HuH-7.5 (cell line): ENCODE results near the gene SUCLG2.
"Not testable (repeated sequence)": the region's sequence is repeated elsewhere in the genome, so short reads cannot be mapped to it uniquely, and the experiment has no call there.

ENCODE experiments used
- DNase-seq: peaks from one replicate; pipeline ENCODE4 v3.0.0; 2011; ENCODE audit warnings: low spot score

The SUCLG2 gene

DNA sequence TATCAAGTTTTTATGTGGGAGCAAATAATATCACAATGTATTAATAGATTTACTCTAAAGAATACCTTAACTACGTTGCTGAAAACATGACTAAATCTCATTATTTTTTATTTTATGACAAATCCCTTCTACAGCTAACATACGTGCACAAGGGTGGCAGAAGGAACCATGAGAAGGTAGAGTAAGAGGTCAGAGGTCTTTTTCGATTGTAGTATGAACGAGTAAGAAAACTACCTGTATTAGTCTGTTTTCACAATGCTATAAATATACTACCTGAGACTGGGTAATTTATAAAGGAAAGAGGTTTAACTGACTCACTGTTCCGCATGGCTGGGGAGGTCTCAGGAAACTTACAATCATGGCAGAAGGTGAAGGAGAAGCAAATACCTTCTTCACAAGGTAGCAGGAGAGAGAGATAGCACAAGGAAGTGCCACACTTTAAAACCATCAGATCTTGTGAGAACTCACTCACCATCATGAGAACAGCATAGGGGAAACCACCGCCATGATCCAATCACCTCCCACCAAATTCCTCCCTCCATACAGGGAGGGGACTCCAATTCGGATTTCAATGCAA is 95.3 kb downstream of the SUCLG2 start:
- DNase-seq, result no peak

DNA sequence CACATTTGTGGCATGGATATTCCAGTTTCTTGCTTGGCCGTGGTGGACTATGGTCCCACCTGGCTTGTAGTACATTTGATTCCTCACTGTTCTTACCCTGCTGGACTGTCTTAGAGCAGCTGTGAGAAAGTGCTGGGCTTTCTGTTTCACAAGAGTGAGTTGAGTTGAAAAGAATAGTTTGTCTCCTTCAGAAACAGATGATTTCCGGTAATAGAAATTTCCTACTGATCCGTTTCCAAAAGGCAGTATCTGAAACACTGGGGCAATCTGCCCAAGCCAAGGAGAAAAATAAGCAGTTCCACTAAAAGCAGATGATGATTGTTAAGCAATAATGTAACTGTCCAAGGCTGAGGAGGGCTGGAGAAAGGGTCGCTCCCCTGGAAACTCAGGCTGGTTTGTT is 96.0 kb downstream of the SUCLG2 start:
- DNase-seq, result no peak

DNA sequence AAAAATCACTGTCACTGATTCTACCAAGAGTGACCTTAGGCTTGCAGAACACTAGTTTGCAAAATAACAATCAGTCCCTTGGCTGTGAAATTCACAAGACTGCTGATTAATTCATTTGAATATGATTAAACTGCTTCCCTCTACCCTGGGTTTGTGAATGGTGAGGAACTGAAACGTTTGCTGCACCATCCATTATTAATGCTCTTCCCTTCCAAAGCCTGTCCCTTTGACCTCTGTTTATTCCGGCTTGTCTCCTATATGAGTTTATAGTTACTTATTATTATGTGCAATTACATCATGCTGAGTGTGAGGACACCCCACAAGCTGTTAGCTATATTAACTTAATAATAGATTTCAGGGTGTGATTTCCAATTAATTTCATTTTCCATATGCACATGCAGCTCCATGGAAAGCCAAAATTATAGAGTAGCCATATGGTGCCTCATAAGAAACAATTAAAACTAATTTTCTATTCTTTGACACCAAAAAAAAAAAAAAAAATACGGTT is 96.5 kb downstream of the SUCLG2 start:
- DNase-seq, result no peak

DNA sequence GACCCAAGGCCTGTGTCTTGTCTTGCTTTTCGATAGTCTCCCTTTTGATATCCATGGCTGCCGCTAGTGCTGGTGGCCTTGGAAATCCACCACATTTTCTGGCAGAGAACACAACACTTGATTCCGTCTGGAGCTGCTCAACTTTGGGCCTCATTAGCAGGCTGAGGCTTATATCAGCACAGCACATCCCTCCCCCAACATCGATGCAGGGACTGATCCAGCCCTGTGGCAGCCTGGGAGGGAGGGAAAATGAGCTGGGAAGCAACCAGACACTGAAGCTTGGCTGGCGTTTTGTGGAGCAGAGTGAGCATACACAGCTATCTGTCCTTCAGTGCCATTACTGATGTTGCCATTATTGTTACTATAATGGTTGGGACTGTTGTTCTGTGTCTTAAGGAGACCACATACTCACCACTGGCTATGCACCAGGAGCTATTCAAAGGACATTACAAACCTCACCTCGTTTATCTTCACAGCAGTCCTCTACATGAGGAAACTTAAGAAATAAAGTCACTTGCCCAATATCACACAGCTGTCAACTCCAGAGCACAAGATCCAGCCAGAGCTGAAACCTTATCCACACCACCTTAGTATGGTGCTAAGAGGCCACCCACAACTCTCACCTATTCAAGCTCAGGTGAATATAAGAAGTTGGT is 102.9 kb downstream of the SUCLG2 start:
- no peak for DNase-seq

DNA sequence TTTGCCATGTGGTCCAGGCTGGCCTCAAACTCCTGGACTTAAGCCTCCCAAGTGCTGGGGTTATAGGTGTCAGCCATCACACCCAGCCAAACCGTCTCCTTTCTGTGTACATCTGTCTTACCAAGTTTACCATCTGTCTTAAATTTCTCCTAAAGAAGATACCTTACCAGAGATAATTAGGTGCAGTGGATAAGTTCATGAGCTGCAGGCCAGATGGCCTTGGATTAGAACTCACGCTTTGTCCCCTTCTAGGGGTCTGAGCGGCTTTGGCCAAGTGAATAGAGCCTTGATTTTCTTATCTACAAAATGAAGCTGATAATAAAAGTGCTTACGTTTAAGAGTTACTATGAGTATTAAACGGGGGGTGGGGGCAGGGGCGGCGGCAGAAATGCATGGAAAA is 103.9 kb downstream of the SUCLG2 start:
- no peak for DNase-seq

DNA sequence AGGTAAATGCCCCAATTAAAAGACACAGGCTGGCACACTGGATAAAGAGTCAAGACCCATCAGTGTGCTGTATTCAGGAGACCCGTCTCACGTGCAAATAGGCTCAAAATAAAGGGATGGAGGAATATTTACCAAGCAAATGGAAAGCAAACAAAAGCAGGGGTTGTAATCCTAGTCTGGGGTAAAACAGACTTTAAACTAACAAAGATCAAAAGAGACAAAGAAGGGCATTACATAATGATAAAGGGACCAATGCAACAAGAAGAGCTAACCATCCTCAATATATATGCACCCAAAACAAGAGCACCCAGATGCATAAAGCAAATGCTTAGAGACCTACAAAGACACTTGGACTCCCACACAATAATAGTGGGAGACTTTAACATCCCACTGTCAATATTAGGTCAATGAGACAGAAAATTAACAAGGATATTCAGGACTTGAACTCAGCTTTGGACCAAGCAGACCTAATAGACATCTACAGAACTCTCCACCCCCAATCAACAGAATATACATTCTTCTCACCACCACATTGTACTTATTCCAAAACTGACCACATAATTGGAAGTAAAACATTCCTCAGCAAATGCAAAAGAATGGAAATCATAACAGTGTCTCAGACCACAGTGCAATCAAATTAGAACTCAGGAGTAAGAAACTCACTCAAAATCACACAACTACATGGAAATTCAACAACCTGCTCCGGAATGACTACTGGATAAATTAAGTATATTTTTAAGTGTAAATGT is 111.7 kb downstream of the SUCLG2 start:
- DNase-seq, result not testable (repeated sequence)

DNA sequence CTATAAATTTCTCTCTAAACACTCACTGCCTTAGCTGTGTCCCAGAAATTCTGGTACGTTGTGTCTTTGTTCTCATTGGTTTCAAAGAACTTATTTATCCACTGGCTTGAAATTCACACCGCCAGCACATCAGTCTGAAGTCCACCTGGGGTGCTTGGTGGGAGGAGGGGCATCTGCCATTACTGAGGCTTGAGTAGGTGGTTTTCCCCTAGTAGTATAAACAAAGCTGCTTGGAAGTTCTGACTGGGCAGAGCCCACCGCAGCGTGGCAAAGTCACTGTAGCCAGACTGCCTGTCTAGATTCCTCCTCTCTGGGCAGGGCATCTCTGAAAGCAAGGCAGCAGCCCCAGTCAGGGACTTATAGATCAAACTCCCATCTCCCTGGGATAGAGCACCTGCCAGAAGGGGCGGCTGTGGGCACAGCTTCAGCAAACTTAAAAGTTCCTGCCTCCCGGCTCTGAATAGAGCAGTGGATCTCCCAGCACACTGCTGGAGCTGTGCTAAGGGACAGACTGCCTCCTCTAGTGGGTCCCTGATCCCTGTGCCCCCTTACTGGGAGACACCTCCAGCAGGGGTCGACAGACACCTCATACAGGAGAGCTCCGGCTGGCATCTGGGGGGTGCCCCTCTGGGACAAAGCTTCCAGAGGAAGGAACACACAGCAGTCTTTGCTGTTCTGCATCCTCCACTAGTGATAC is 114.1 kb downstream of the SUCLG2 start:
- no peak for DNase-seq

DNA sequence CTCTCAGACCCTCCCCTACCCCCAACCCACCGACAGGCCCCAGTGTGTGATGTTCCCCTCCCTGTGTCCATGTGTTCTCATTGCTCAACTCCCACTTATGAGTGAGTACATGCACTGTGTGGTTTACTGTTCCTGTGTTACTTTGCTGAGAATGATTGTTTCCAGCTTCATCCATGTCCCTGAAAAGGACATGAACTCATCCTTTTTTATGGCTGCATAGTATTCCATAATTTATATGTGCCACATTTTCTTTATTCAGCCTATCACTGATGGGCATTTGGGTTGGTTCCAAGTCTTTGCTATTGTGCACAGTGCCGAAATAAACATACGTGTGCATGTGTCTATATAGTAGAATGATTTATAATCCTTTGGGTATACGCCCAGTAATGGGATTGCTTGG is 117.2 kb downstream of the SUCLG2 start:
- not testable (repeated sequence) for DNase-seq

DNA sequence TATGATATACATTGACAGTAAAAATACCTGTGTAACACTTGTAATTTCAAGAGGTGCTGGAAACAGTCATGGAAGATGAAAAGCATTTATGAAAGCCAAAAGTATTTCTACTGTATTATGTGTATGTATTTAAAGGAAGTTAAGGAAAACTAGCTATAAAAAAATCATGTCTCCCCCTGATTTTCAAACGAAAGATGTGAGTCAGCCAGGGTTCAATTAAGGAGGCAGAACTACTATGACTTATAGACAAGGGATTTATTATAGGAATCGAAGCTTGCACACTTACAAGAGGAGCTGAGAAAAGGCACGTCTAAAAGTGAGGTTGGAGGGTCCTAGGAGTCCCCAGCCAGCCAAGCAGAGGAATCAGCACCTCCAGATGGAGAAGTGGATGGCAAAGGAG is 119.4 kb downstream of the SUCLG2 start:
- no peak for DNase-seq

DNA sequence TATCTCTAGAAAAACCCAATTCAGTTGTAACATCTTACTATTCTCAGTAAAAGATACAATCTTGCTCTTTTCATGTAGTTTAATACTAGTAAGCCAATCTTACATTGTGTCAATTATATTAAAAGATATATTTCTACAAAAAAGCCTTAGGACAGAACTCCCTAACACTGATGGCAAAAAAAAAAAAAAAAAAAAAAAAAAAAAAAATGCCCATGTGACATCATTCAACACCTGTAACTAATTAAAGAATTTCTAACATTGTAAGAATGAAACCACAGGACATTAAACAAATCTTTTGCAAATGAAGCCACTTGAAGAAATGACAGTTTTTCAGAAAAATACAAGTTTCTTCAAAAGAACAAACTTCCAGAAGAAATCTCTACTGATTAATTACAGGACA is 119.8 kb downstream of the SUCLG2 start:
- DNase-seq, result no peak

DNA sequence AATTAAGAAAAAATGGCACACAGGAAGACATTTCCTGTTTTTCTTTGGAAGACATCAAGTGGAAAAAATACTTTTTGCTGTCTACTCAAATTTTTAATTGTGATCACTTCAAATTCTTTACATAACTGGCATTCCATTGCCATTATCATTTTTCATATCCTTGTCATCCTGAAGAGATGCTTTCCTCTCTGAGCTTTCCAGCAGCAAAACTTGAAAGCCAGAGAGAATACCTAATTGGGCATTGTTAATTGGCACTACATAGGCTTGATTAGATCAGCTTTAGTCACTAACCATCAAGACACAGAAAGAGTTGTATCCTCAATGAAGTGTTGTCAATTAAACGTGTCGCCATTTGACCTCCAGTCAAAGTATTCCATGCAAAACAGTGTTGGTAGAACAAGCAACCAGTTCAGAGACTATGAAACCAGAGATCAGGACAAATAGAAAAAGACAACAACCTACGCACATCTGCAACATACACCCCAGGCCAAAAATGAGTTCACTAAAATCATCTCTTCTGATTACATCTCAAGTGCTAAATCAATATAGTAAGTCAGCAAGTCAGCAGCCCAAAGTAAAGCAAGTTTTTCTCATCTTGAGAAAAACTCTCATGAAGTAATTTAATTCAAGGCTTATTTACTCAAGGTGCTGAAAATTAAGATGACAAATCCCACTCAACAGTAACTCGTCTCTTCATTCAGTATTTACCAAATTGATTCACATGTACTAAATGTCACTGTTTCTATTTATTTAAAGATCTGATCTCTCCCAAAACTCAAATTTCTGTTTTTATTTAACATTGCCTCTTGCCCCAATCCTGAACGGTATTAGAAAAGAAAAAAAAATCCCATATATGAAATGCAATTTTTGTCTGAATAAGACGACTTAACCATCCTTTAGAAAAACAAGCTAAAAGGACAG is 123.0 kb downstream of the SUCLG2 start:
- no peak for DNase-seq

DNA sequence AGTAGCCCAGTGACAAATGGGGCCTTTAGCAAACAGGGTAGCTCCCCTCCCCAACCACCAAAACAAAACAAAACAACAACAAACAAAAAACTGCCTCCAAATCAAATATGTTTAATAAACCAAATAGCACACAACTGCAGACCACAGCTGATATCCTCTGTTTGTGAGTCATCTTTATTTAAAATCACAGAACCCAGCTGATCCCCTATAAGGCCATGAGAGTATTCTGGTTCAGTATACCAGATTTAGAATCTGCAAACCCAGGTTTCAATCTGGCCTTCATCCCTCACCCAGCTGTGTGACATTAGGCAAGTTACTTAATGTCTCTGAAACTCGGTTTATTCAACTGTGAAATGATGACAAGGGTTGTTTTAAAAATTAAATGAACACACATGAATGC is 124.5 kb downstream of the SUCLG2 start:
- no peak for DNase-seq

DNA sequence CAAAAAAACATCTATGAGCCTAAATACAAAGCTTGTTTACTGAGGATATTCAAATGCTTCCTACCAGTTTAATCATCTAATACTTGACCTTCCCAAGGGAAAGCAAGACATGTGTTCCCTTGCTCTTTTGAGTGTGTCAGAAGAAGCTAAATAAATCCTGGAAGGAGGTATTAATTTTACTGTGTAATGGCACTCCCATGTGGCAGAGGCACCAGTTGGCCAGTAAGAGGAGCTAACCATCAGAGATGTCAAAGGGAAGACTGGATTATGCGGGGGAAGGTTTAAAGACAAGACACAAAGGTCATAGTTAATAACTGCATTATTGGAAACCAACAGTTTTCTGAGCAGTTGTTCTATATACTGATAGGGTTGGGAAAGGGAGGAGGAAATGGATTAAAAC is 125.1 kb downstream of the SUCLG2 start:
- no peak for DNase-seq

DNA sequence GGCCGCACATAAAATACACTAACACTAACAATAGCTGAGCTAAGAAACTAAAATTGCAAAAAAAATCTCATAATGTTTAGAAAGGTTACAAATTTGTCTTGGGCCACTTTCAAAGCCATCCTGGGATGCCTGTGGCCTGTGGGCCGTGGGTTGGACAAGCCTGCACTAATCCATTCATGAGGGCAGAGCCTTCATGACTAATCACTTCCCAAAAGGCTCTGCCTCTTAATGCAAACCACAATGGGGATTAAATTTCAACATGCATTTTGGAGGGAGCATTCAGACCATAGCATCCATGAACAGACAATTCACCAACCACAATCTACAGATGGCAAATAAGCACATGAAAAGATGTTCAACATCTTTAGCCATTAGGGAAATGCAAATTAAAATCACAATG is 128.2 kb downstream of the SUCLG2 start:
- no peak for DNase-seq

DNA sequence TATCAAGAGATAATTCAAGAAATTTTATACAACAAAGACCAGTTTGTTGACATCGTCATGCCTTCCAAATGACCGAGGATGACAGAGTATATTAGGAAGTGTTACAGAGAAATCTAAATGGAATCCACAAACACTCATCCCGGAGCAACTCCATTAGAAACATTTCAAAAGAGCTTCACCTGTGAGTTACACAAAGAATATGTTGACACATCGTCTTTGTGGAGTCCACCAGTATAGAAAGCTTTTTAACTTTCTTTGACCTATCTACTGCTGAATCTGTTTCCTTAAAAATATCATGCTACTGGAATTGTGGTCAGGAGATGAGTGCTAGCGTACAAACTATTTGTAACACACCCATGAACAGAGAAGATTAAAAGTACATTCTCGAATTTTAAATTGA is 130.4 kb downstream of the SUCLG2 start:
- DNase-seq, result no peak

DNA sequence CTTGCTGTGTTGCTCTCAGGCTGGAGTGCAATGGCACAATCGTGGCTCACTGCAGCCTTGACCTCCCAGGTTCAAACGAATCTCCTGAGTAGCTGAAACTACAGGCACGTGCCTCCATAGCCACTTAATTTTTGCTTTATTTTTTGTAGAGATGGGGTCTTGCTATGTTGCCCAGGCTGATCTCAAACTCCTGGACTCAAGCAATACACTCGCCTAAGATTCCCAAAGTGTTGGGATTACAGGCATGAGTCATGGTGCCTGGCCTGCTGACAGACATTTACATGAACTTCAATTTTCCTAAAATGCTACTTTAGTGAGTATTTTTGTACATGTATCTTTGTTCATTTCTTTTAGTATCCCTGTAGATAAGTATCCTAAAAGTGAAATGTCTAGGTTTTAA is 132.3 kb downstream of the SUCLG2 start:
- no peak for DNase-seq

DNA sequence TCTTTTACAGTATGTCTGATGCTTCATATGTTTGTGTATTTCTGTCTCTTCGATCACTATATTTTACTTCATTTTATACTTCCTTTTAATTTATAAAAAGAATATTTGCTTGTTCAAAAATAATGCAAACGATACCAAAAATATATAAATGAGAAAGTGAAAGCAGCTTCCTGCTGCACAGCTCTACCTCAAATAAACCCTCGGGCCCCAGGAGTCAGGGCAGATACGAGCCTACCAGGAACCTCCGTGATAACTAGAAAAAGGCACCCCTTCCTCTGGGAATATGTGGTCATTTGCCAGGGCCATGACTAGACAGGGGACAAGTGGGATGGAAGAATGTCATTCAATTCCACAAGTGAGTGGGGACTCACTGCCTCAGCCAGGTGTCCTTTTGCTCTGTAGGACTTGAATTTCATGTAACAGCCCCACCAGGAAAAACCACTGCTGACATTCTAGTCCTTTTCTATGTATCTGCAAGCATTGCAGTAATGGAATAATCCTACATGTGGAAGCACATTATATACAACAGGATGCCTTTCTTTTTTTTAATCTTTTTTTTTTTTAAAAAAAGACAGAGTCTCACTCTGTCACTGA is 133.3 kb downstream of the SUCLG2 start:
- no peak for DNase-seq

DNA sequence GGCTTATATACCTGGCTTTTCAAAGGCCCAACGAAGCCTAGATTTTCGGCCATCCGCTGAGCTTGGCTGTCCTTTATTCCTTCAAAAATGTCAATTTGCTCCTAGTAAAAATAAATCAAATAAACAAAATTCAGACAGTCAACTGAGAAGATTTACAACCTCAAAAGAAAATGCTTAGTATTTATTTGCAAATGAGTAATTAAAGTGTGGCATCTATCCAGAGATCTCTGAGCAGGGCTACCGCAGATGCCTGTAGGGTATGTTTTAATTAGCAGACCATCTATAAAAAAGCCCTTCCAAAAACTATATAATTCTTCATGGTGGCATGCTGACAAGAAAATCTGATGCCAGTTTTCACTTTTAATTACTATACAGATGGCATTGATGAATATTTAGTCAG is 136.2 kb downstream of the SUCLG2 start:
- no peak for DNase-seq

DNA sequence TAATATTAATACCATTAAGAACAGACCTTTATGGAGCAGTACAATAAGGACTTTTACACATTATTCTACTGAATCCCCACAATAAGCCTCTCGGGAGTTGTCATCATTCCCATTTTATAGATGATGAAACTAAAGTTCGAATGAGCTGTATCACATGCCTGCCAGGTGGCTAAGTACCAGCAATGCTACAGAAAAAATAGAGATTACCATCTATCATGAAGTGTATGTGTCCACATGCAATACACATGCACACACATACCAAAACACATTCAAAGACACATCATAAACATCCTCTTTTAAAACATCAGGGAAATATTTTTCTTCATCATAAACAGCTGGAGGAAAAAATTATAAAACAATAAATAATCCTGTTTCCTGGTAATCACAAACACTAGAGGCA is 136.6 kb downstream of the SUCLG2 start:
- no peak for DNase-seq

DNA sequence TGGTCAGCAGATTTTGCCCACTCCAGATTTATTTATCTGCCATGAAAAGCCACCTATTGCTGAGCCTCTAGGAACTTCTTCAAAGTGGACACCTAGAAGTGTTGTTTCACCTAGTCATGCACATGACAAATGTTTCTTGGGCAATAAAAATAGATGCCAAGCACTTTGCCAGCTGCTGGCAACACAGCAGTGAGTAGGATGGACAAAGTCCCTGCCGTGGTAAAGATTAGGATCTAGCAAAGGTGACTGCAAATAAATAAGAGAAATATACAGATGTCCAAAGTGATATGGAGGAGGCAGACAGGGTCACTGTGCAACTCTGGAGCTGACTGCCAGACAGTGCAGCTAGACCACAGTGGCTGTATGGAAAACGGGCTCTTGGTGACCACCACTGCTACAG is 137.9 kb downstream of the SUCLG2 start:
- no peak for DNase-seq

DNA sequence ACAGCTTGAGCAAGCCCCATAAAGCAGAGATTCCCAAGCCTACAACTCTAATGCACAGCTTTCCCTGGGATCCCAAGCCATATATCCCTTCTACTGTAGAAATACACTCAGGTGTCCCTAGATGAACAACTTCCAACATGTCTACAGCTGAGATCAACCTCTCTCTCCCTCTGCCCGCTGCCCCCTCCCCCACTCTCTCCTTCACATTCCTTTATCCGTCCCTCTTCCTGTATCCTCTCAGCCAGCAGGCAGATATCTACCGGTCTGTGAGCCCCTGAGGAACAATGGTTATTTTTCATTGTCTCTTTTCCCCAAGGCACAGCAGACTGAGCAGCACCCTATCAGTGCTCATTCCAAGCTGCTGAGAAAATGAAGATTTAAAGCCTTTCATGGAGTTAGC is 138.6 kb downstream of the SUCLG2 start:
- DNase-seq, result no peak
